Thyroid gland (tissue), 4 donors: ENCODE results near the gene PLVAP. TPM values are rescaled to one million over a fixed set of nuclear protein-coding genes. Genes with fewer than 3 reads are reported as not detected.
A peak's percentile ranks its signal among the peaks of the same experiment; 100 is the strongest.

Experiments used
- DNase-seq, 2 donors: peaks; one replicate each; pipeline ENCODE4 v3.0.0-alpha.2; 2019
- H3K27ac ChIP-seq, 3 donors: fragments of 200-600 bp; sonication (generic); 1 replicate in 2 of 3; 2 replicates in 1 of 3; pipeline ENCODE4 v1.5.1; 2016 to 2019; ENCODE audit warnings: mild to moderate bottlenecking in 1 of 3, moderate library complexity in 1 of 3
- H3K27me3 ChIP-seq: fragments of 200-600 bp; sonication (generic); one replicate; pipeline ENCODE4 v1.5.1; 2019
- H3K36me3 ChIP-seq, 2 donors: fragments of 200-600 bp; sonication (generic); one replicate each; pipeline ENCODE4 v1.5.1; 2016 to 2019
- H3K4me1 ChIP-seq, 2 donors: fragments of 200-600 bp; sonication (generic); one replicate each; pipeline ENCODE4 v1.5.1; 2017 to 2019
- H3K4me3 ChIP-seq, 3 donors: fragments of 200-600 bp; sonication (generic); replicated peaks in 1 of 3; 1 replicate in 2 of 3; 2 replicates in 1 of 3; pipeline ENCODE4 v1.5.1; 2016; ENCODE audit warnings: mild to moderate bottlenecking in 1 of 3
- H3K9me3 ChIP-seq: fragments of 200-600 bp; sonication (generic); one replicate; pipeline ENCODE4 v1.5.1; 2017
- POLR2A ChIP-seq, 2 donors: fragments of 450-650 bp; IDR thresholded peaks; one replicate each; pipeline ENCODE4 v1.6.1; 2017; ENCODE audit warnings: antibody characterized with exemption in 2 of 2, mild to moderate bottlenecking in 2 of 2, moderate library complexity in 1 of 2
- WGBS, 2 donors: methylation state at CpG; one replicate each; pipeline ENCODE4 v1.1.5; 2017; 5-methylcytosine and 5-hydroxymethylcytosine counted together
- intact Hi-C: fragments of 100-400 bp; cut with DNase I; formaldehyde crosslinking; loops from one replicate; pipeline ENCODE4 v1.15.1; 2023
- total RNA-seq, 4 donors: library from RNA; depleted of rRNA; stranded (reverse); fragments of >200 nt; gene quantifications; one replicate each; pipeline ENCODE4 v1.2.3, GENCODE V29; 2016
- TF ChIP-seq, protein P1 (sequence below), 6 experiments: fragments of 200-600 bp in 3 of 6; fragments of 450-650 bp in 3 of 6; sonication (generic) in 3 of 6; IDR thresholded peaks; one replicate each; pipeline ENCODE4 v1.5.1; 2016 to 2019; ENCODE audit warnings: antibody characterized with exemption in 6 of 6, mild to moderate bottlenecking in 2 of 6, inconsistent platforms in 1 of 6, moderate library complexity in 1 of 6

Gene PLVAP
- total RNA-seq = 100 to 1,000 TPM; 103 to 322 (median 174) TPM

GRCh38 chr19:17376935-17377600, at the start of gene PLVAP:
PLVAP (minus strand) TSS chr19:17377342; CDS start chr19:17377288, 54 bp downstream.
- Histone ChIP-seq H3K4me3 (peak within 1 kb of the TSS in 1 of 3 donors; percentile 12), H3K27me3 (no peaks in the 10 kb centered on the region), H3K4me1 (peaks cover 0 to 5% of the 10 kb centered on the region in 2 donors), H3K9me3 (no peaks in the 10 kb centered on the region), H3K27ac (no peak within 1 kb of the TSS), H3K36me3 (no peaks in the 10 kb centered on the region)
- no peak for DNase-seq
- intact Hi-C loops = no loop called here
- WGBS, 2 donors = 43 to 62% methylated on average over 24 to 38 of the region's 39 CpGs
- no peak for TF ChIP-seq POLR2A (IDR thresholded peaks at IDR 0.05)

DNA sequence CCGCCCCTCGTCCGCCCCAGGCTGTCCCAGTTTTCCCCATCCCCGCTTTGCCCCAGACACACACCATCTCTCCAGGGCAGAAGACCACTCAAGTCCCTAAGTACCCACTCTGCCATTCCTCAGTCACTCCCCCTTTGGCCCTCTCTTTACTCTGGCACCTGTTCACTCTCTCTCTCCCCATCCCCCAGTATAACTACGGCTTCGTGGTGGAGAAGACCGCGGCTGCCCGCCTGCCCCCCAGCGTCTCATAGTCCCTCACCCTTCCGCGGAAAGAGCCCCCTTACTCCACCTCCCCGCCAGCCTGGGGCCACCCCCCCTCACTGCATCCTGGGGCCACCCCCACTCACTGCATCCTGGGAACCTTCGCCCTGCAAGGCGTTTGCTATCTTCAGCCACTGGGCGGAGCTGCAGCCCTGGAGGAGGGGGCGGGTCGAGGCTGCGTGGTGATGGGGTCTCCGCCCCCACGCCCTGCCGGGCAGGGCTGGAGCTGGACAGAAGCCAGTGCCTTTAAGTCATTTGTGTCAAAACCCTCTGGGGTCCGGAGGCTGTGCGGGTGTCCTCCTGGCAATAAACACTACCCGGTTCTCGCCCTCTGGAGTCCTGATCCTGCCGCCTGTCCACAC, 47.7 kb upstream of the PLVAP start:
- no peak overlapping the region for H3K4me3 ChIP-seq
- H3K36me3 ChIP-seq = peaks cover 0 to 8% of the 10 kb centered on the region in 2 donors
- no peaks in the 10 kb centered on the region for H3K9me3 ChIP-seq
- H3K4me1 ChIP-seq = peaks cover 6 to 18% of the 10 kb centered on the region in 2 donors
- H3K27ac ChIP-seq = no peak overlapping the region
- WGBS, 2 donors = 42 to 48% methylated on average over 16 to 18 of the region's 27 CpGs
- H3K27me3 ChIP-seq = no peaks in the 10 kb centered on the region
- no peak for TF ChIP-seq POLR2A (IDR thresholded peaks at IDR 0.05)
- TF ChIP-seq, protein P1, sequence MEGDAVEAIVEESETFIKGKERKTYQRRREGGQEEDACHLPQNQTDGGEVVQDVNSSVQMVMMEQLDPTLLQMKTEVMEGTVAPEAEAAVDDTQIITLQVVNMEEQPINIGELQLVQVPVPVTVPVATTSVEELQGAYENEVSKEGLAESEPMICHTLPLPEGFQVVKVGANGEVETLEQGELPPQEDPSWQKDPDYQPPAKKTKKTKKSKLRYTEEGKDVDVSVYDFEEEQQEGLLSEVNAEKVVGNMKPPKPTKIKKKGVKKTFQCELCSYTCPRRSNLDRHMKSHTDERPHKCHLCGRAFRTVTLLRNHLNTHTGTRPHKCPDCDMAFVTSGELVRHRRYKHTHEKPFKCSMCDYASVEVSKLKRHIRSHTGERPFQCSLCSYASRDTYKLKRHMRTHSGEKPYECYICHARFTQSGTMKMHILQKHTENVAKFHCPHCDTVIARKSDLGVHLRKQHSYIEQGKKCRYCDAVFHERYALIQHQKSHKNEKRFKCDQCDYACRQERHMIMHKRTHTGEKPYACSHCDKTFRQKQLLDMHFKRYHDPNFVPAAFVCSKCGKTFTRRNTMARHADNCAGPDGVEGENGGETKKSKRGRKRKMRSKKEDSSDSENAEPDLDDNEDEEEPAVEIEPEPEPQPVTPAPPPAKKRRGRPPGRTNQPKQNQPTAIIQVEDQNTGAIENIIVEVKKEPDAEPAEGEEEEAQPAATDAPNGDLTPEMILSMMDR (IDR thresholded peaks at IDR 0.05) = peak in 3 of 6 experiments; percentile 8 to 31 (median 30)
- peak; percentile 33 to 35 for DNase-seq
- intact Hi-C loops = no loop called here

GRCh38 chr19:17423429-17424208, 46.5 kb upstream of the PLVAP start:
- intact Hi-C loops = no loop called here
- 93 to 98% methylated on average over 13 to 14 of the region's 20 CpGs for WGBS, 2 donors
- H3K4me1 ChIP-seq = peaks cover 11% of the 10 kb centered on the region in 2 donors
- peaks cover 0 to 8% of the 10 kb centered on the region in 2 donors for H3K36me3 ChIP-seq
- H3K27me3 ChIP-seq = no peaks in the 10 kb centered on the region
- DNase-seq = no peak
- TF ChIP-seq, protein P1 (IDR thresholded peaks at IDR 0.05) = no peak
- no peak for TF ChIP-seq POLR2A (IDR thresholded peaks at IDR 0.05)
- no peaks in the 10 kb centered on the region for H3K9me3 ChIP-seq
- no peak overlapping the region for H3K4me3 ChIP-seq
- H3K27ac ChIP-seq = no peak overlapping the region

DNA sequence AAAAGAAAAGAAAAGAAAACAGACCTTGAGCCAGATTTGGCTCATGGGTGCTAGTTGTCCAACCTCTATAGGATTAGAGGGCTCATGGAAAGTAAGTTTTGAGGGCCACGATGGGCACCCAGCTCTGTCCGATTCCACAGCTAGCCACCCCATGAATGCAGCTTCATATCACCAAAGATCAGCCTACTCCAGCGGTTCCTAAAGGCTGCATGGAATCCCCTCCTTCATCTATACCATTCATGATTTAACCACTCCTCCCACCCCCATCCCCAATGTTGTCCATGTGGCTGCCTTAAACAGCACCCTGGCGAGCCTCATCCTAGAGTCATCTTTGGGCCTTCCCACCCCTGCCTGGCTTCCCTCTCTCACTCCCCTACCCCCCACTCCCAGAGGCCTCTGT, 44.8 kb upstream of the PLVAP start:
- peaks cover 0 to 8% of the 10 kb centered on the region in 2 donors for H3K36me3 ChIP-seq
- no peak for DNase-seq
- no peaks in the 10 kb centered on the region for H3K9me3 ChIP-seq
- H3K27me3 ChIP-seq = no peaks in the 10 kb centered on the region
- WGBS, 2 donors = 97 to 98% methylated on average over 4 of the region's 4 CpGs
- H3K4me1 ChIP-seq = peaks cover 11% of the 10 kb centered on the region in 2 donors
- no peak overlapping the region for H3K27ac ChIP-seq
- no peak overlapping the region for H3K4me3 ChIP-seq
- intact Hi-C loops = no loop called here
- TF ChIP-seq POLR2A (IDR thresholded peaks at IDR 0.05) = no peak
- TF ChIP-seq, protein P1 (IDR thresholded peaks at IDR 0.05) = no peak

- peak; percentile 10 to 22 for DNase-seq
- peak overlapping the region in 2 of 3 donors; percentile 32 to 68 for H3K27ac ChIP-seq
- intact Hi-C loops = no loop called here
- H3K4me3 ChIP-seq = peak overlapping the region; percentile 74 to 94 (median 85)
- peaks cover 11% of the 10 kb centered on the region in 2 donors for H3K4me1 ChIP-seq
- H3K36me3 ChIP-seq = peaks cover 0 to 8% of the 10 kb centered on the region in 2 donors
- no peaks in the 10 kb centered on the region for H3K9me3 ChIP-seq
- H3K27me3 ChIP-seq = no peaks in the 10 kb centered on the region
- 9 to 11% methylated on average over 7 to 17 of the region's 25 CpGs for WGBS, 2 donors
- TF ChIP-seq, protein P1 (IDR thresholded peaks at IDR 0.05) = no peak
- TF ChIP-seq POLR2A (IDR thresholded peaks at IDR 0.05) = no peak
Measured at GRCh38 chr19:17420475-17420924, 43.4 kb upstream of the PLVAP start.
